Esophagus muscularis mucosa (tissue), 4 donors: ENCODE results near the gene SPINDOC. TPM values are rescaled to one million over a fixed set of nuclear protein-coding genes. Genes with fewer than 3 reads are reported as not detected.
"Not testable (repeated sequence)": the region's sequence is repeated elsewhere in the genome, so short reads cannot be mapped to it uniquely, and the experiment has no call there.

ENCODE experiments used
- DNase-seq: peaks from one replicate; pipeline ENCODE4 v3.0.0-alpha.2; 2017; ENCODE audit errors: extremely low spot score
- H3K27ac ChIP-seq, 4 donors: fragments of 200-600 bp; sonication (generic); replicated peaks in 1 of 4; 1 replicate in 3 of 4; 2 replicates in 1 of 4; pipeline ENCODE4 v1.5.1; 2016 to 2019; ENCODE audit warnings: mild to moderate bottlenecking in 1 of 4
- H3K27me3 ChIP-seq, 4 donors: fragments of 200-600 bp; sonication (generic); one replicate each; pipeline versions ENCODE4 v1.5.1 to v1.6.0; 2016 to 2019
- H3K36me3 ChIP-seq, 4 donors: fragments of 200-600 bp; sonication (generic); one replicate each; pipeline ENCODE4 v1.5.1; 2016 to 2019
- H3K4me1 ChIP-seq, 4 donors: fragments of 200-600 bp; sonication (generic); one replicate each; pipeline ENCODE4 v1.5.1; 2016 to 2019
- H3K4me3 ChIP-seq, 4 donors: fragments of 200-600 bp; sonication (generic); 1 replicate in 2 of 4; 2 replicates in 2 of 4; pipeline ENCODE4 v1.5.1; 2016 to 2019; ENCODE audit warnings: mild to moderate bottlenecking in 4 of 4, moderate library complexity in 1 of 4
- H3K9me3 ChIP-seq, 4 donors: fragments of 200-600 bp; sonication (generic); 1 replicate in 3 of 4; 2 replicates in 1 of 4; pipeline ENCODE4 v1.5.1; 2016 to 2019
- CTCF ChIP-seq, 3 experiments: fragments of 200-600 bp in 2 of 3; fragments of 450-650 bp in 1 of 3; sonication (generic) in 2 of 3; IDR thresholded peaks; one replicate each; pipeline ENCODE4 v1.5.1; 2017 to 2019; ENCODE audit warnings: antibody characterized with exemption in 3 of 3, mild to moderate bottlenecking in 2 of 3, moderate library complexity in 1 of 3
- EP300 ChIP-seq: sonication (generic); formaldehyde crosslinking; IDR thresholded peaks from one replicate; pipeline ENCODE4 v1.6.1; 2017; ENCODE audit warnings: antibody characterized with exemption
- POLR2A ChIP-seq: fragments of 450-650 bp; IDR thresholded peaks from one replicate; pipeline ENCODE4 v1.6.1; 2017; ENCODE audit warnings: antibody characterized with exemption, moderate library complexity, mild to moderate bottlenecking, low read depth
- POLR2AphosphoS5 ChIP-seq, 2 donors: sonication (generic); formaldehyde crosslinking; IDR thresholded peaks; one replicate each; pipeline ENCODE4 v1.6.1; 2017; ENCODE audit warnings: antibody characterized with exemption in 2 of 2
- WGBS: methylation state at CpG from one replicate; pipeline ENCODE4 v1.1.5; 2018; 5-methylcytosine and 5-hydroxymethylcytosine counted together
- intact Hi-C: fragments of 100-400 bp; cut with DNase I; formaldehyde crosslinking; loops from one replicate; pipeline ENCODE4 v1.15.1; 2023
- total RNA-seq, 4 donors: library from RNA; depleted of rRNA; stranded (reverse); fragments of >200 nt; gene quantifications; one replicate each; pipeline versions ENCODE4 v1.1.0 to v1.2.1, GENCODE V29; 2016

Gene SPINDOC
- total RNA-seq, 4 donors from 2014 or later, result 12.0 to 25.8 (median 18.6) TPM

GRCh38 chr11:63805844-63806415, 7.3 kb upstream of the SPINDOC start:
- H3K27me3 ChIP-seq, result no peaks in the 10 kb centered on the region
- no peaks in the 10 kb centered on the region for H3K36me3 ChIP-seq
- 78% methylated on average over 9 of the region's 9 CpGs for WGBS
- no peaks in the 10 kb centered on the region for H3K9me3 ChIP-seq
- peak overlapping the region in 1 of 4 donors; percentile 27 for H3K27ac ChIP-seq
- no peak overlapping the region for H3K4me3 ChIP-seq
- TF ChIP-seq POLR2AphosphoS5 (IDR thresholded peaks at IDR 0.05), result no peak
- TF ChIP-seq POLR2A, result no peak
- TF ChIP-seq CTCF (IDR thresholded peaks at IDR 0.05), result no peak
- no peak for TF ChIP-seq EP300
- intact Hi-C loops, result no loop called here
- DNase-seq, result no peak
- H3K4me1 ChIP-seq, result no peaks in the 10 kb centered on the region

- H3K9me3 ChIP-seq, intact Hi-C loops, DNase-seq, H3K4me3 ChIP-seq, H3K36me3 ChIP-seq, H3K27ac ChIP-seq, H3K27me3 ChIP-seq: not testable (repeated sequence)
- peaks cover 17 to 33% (median 25%) of the 10 kb centered on the region in 4 donors for H3K4me1 ChIP-seq
- 97% methylated on average over 11 of the region's 11 CpGs for WGBS
Observed at GRCh38 chr11:63810383-63810782, 2.9 kb upstream of the SPINDOC start.

GRCh38 chr11:63811522-63811921, 1.7 kb upstream of the SPINDOC start:
- intact Hi-C loops, result no loop called here
- H3K4me3 ChIP-seq, result no peak overlapping the region
- no peak overlapping the region for H3K27ac ChIP-seq
- H3K4me1 ChIP-seq, result peaks cover 17 to 44% (median 34%) of the 10 kb centered on the region in 4 donors
- 89% methylated on average over 3 of the region's 3 CpGs for WGBS
- TF ChIP-seq POLR2AphosphoS5 (IDR thresholded peaks at IDR 0.05), result no peak
- TF ChIP-seq POLR2A, result no peak
- no peak for TF ChIP-seq EP300
- TF ChIP-seq CTCF (IDR thresholded peaks at IDR 0.05), result no peak
- peaks cover 0 to 6% (median 3%) of the 10 kb centered on the region in 4 donors for H3K36me3 ChIP-seq
- no peaks in the 10 kb centered on the region for H3K27me3 ChIP-seq
- no peak for DNase-seq
- H3K9me3 ChIP-seq, result no peaks in the 10 kb centered on the region

GRCh38 chr11:63813563-63814382, 517 bp downstream of the SPINDOC start:
- 2% methylated on average over 24 of the region's 74 CpGs for WGBS
- TF ChIP-seq EP300 (no peak), CTCF (IDR thresholded peaks at IDR 0.05) (no peak), POLR2AphosphoS5 (IDR thresholded peaks at IDR 0.05) (no peak), POLR2A (no peak)

GRCh38 chr11:63814383-63814736, 1.1 kb downstream of the SPINDOC start:
- Histone ChIP-seq H3K4me3 (peak overlapping the region; percentile 77 to 98 (median 92)), H3K27ac (peak overlapping the region; percentile 87 to 91 (median 88)), H3K27me3 (no peaks in the 10 kb centered on the region), H3K36me3 (peaks cover 16 to 33% (median 27%) of the 10 kb centered on the region in 4 donors), H3K9me3 (no peaks in the 10 kb centered on the region), H3K4me1 (peaks cover 17 to 50% (median 37%) of the 10 kb centered on the region in 4 donors)
- TF ChIP-seq CTCF (IDR thresholded peaks at IDR 0.05) (no peak), POLR2A (no peak), EP300 (no peak), POLR2AphosphoS5 (IDR thresholded peaks at IDR 0.05) (no peak)
- intact Hi-C loops, result no loop called here
- WGBS, result 9% methylated on average over 7 of the region's 7 CpGs
- no peak for DNase-seq

More at GRCh38 chr11:63813563-63814382, 517 bp downstream of the SPINDOC start:
- no peaks in the 10 kb centered on the region for H3K9me3 ChIP-seq
- H3K4me3 ChIP-seq, result peak overlapping the region; percentile 77 to 98 (median 92)
- peaks cover 17 to 50% (median 37%) of the 10 kb centered on the region in 4 donors for H3K4me1 ChIP-seq
- H3K27me3 ChIP-seq, result no peaks in the 10 kb centered on the region
- intact Hi-C loops, result loop anchor here (2.0 kb wide), 1 partner anchor 45 kb away; the partner anchor contains the start of gene ZFTA
- peak overlapping the region; percentile 87 to 91 (median 88) for H3K27ac ChIP-seq
- no peak for DNase-seq
- peaks cover 10 to 27% (median 21%) of the 10 kb centered on the region in 4 donors for H3K36me3 ChIP-seq
